ENCODE data around the gene CTIF.

Gene CTIF

DNA sequence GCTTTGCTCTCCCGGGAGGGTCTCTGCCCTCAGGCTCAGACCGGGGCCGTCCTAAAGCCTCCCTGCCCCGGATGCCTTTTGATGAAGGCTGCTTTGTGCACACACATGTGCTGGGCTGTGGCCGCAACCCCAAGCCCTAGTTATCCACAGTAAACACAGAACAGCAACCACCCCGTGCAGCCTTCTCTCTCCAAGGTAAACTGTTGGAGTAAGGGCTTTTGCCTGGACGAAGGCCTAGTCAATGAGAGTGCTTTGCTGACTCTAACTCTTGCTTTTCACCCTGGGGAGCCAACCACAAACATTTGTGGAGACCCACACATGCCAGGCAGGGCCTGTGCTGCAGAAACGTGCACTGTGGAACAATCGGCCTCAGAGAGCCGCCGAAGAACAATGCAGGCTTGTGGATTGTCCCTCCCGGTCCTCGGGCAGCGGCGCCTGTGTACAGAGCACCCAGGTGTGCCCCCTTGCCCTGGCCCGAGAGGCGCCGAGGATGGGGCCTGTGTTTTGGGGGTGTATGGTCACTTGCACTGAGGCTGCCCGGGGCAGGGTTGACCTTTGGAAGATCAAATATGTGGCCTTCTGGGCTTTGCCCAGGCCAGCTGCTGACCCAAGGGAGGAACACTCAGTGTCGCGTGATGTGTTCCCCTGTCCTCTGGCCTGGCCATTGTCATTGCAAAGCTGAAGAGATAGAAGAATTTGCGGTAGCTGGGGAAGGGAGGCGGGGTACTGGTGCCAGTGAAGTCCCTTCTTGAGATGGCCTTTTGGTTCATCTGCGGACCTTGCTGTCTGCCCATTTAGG, 37.0 kb downstream of the CTIF start:
- DNase-seq (ENCODE audit: low read depth): no peak

- no peak for DNase-seq (ENCODE audit: low read depth)
Measured at GRCh38 chr18:48576457-48576771, 37.6 kb downstream of the CTIF start.

- DNase-seq (ENCODE audit: low read depth): no peak
Measured at GRCh38 chr18:48577478-48578190, 38.8 kb downstream of the CTIF start.

- no peak for DNase-seq (ENCODE audit: low read depth)
Measured at GRCh38 chr18:48578289-48578688, 39.5 kb downstream of the CTIF start.

DNA sequence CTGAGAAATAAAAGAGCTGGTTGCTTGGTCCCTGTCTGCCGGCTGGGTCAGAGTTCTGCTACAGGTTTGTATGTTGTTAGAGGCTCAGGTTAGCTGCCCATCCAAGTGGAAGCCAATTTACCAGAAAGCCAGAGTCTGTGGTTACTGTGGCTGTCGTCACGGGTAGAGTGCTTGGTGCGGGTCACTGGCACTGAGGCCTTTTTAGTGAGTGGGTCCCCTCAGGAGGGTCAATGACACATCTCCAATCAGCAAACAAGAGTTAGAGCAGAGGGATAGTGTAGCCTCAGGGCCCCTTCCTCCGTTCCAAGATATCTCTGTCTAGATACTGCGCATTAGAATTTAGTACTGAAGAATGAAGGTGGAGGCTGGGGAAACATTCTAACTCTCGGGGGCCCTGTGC, 41.2 kb downstream of the CTIF start:
- no peak for DNase-seq (ENCODE audit: low read depth)

- no peak for DNase-seq (ENCODE audit: low read depth)
Measured at GRCh38 chr18:48580782-48581181, 42.0 kb downstream of the CTIF start.

- no peak for DNase-seq (ENCODE audit: low read depth)
Measured at GRCh38 chr18:48581206-48581605, 42.4 kb downstream of the CTIF start.

GRCh38 chr18:48581941-48582340, 43.1 kb downstream of the CTIF start:
- no peak for DNase-seq (ENCODE audit: low read depth)

DNA sequence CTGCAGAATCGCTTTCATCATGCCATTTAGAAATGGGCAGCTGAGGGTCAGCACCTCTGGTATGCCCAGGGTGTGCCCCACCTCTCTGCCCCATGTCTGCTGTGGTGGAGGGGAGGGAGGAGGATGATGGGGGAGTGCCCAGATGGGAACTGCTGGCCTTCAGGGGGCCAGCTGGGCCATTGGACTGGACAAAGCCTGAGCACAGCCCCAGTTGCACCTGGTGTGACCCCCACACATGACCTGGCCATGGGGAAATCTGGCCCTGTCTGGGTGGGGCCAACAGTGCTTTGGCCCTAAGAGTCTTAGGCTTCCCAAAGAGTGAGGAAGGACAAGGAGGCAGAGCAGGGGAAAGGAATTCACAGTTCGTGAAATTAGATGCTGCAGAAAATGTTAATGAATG, 44.1 kb downstream of the CTIF start:
- no peak for DNase-seq (ENCODE audit: low read depth)

GRCh38 chr18:48583573-48583972, 44.7 kb downstream of the CTIF start:
- DNase-seq (ENCODE audit: low read depth): no peak

DNA sequence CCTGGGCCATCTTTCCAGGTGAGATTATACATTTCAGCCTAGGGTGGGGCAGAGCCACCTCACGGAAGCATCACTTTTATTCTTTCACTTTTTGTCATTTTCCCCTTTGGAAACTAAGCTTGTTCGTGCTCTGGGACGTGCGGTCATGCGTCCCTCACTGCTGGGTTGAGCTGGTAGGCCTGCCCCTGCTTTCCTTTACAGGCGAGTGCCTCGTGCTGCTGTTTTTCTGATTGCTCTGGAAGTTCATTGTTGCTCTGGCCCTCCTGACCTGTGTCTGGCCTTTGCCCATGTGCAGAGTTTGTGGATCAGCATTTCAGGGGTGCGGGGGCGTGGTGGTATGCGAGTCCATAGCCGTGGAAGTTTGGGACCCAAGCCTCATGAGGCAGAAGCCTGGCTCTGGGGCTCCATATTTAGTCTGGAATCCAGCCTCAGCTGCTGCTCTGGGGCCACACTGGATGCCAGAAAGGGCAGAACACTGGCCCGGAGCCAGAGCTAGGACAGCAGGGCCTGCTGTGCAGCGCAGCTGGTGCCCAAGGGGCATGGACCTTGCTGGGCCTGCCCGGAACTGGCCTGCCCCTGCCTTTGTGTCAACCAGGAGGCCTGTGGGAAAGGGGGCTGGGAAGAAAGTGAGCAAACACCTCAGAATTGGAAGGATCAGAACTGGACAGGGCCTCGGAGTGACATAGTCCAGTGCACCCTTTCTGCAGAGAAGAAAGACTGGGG, 51.1 kb downstream of the CTIF start:
- DNase-seq (ENCODE audit: low read depth): no peak

DNA sequence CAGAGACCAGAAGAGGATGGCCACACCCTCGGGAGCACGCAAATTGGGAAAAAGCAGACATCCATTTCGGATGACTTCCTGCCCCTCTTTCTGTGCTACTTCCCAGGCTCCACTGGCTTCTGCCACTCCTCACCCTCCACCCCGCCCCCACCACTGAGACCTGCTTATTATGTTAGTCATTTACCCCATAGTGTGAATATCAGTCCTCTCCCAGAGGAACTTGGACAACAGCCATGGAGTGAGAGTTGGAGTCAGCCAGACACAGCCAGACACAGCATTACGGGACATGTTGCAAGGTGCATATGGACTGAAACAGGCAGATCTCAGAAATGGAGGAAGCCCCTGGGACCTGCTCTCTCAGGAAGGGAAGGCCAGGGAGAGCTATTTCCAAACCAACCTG, 51.8 kb downstream of the CTIF start:
- peak; percentile 92 for DNase-seq (ENCODE audit: low read depth)

DNA sequence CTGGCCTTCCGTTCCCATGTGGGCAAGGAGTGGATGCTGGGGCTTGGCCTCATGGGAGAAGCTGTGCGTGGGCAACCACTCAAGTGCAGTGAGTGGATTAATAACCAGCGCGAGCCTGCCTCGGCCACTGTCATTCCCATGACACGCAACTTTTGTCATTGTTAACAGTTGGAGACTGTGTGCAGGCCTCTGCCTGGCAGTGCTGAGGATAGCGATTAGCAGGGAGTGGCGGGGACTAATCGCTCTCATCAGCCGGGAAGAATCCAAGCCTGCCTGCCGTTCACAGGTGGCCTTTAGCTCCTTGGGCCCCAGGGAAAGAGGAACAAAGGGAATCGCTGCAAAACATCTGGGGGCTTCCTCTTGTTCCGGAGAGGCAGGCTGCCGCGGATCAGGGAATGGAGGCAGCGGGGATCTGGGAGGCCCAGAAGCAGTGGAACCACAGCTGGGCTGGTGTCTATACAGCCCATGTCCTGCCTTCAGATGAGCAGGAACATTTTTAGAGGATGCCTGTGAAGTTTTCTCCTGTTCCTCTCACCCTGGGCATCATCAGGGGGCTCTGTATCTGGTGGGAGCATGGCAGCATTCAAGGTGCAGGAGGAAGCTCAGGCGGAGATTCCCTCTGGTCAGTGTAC, 53.8 kb downstream of the CTIF start:
- DNase-seq (ENCODE audit: low read depth): no peak

- no peak for DNase-seq (ENCODE audit: low read depth)
Measured at GRCh38 chr18:48594471-48595094, 55.8 kb downstream of the CTIF start.

DNA sequence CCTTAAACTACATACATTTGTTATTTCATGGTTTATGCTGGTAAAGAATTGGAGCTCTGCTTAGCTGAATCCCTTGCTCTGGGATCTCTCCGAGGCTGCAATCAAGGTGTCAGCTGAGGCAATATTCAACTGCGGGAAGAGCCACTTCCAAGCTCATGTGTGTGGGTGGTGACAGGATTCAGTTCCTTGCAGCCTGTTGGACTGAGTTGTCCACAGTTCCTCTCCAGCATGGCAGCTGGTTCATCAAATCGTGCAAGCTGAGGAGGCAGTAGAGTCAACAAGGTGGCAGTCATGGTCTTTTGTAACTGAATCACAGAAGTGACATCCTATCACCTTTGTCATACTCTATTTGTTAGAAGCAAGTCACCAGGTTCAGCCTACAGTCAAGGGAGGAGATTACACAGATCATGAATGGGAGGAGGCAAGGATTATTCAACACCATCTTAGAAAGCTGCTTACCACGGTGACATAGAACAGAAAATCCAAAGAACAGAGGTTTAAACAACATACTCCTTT, 56.9 kb downstream of the CTIF start:
- DNase-seq (ENCODE audit: low read depth): no peak

- no peak for DNase-seq (ENCODE audit: low read depth)
Measured at GRCh38 chr18:48597110-48597509, 58.3 kb downstream of the CTIF start.

DNA sequence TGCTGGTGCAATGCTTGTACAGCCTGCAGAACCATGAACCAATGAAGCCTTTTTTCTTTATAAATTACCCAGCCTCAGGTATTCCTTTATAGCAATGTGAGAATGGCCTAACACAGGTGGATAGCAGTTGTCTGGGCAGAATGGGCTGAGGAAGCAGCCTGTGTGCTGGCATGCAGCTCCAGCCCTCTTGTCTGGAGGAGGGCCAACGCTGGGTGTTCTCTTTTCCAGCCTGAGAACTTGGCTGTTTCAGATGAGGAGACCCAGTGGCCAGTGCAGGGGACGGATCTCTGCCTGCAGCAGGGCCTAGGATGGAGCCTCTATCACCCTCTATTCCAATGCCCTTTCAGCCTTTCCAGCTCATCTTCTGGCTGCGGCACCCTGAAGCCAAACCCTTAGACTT, 58.8 kb downstream of the CTIF start:
- no peak for DNase-seq (ENCODE audit: low read depth)

DNA sequence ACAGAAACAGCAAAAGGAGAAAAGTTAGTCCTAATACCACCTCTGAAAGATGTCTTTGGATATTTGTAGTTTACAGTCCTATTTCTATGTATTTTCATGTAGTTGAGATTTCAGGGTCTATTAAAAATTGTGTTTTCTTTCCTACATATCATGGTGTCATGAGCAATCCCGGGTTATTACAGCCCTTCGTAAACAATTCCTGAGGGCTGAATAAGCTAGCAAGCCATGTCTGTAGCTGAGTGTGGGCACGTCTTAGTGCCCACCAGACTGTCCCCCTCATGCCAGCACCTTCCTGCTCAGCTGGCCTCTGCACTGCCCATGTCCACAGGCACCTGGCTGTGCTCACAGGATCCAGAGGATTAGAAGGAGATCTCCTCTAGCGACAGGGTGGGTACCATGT, 60.6 kb downstream of the CTIF start:
- peak; percentile 32 for DNase-seq (ENCODE audit: low read depth)

DNA sequence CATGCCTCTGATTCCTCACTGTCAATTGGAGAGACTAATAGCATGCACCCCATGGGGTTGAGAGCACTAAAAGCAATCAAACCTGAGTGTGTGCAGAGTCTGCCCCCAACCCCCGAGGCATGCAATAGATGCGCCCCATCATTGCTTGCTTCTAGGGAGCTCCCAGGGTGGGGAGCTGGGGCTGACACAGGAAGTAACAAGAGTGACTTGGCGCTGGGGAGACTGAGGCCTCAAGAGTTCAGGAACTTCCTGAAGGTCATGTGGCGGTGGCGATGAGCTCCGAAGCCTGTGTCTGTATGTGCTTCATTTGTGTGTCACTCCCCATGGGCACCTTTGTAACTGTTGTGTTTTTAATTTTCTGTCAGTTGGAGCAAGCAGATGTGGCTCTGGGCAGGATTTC, 61.2 kb downstream of the CTIF start:
- DNase-seq (ENCODE audit: low read depth): no peak

- DNase-seq (ENCODE audit: low read depth): peak; percentile 33
Measured at GRCh38 chr18:48600456-48601090, 61.7 kb downstream of the CTIF start.

DNA sequence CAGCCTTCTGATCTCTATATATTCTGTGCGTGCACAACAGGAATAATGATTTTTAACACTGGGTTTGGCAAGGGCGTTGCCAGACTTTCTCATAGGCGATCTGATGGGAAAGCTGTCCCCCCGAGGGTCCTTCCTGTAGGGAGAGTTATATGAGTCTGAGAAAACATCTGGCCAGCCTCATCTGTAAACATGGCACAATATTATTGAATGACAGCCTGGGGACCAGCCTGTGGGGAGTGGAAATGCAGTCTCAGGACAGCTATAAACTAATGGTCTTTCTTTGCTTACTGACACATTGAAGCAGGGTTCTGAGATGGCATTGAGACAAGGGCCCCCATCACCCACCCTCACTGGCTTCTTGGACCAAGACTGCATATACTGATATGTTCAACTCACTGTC, 62.5 kb downstream of the CTIF start:
- no peak for DNase-seq (ENCODE audit: low read depth)

All from amniotic epithelial cell (primary cell).